OCI-LY1 (cell line): Measurements from ENCODE around the gene RGCC.

ENCODE experiments used
- CTCF ChIP-seq: fragments of 200-600 bp; sonication (generic), shearing (Covaris generic); IDR thresholded peaks from 2 replicates; pipeline ENCODE4 v1.5.1; 2017; ENCODE audit warnings: mild to moderate bottlenecking, antibody characterized with exemption, low read length, moderate library complexity, mixed read lengths
- EZH2 ChIP-seq: fragments of 200-600 bp; sonication (generic), shearing (Covaris generic); IDR thresholded peaks from 2 replicates; pipeline ENCODE4 v1.8.0; 2017; ENCODE audit warnings: borderline replicate concordance, mixed run types, mild to moderate bottlenecking, antibody characterized with exemption, low read length, moderate library complexity, mixed read lengths

GRCh38 chr13:41408121-41408520, 49.2 kb upstream of the RGCC start:
- TF ChIP-seq CTCF, result no peak
- TF ChIP-seq EZH2, result no peak
